Fibroblast of skin of scalp (primary cell): ENCODE measurements around the gene ARID3C.

Source experiments
- DNase-seq: peaks from one replicate; pipeline ENCODE4 v3.0.0-alpha.2; 2013

The ARID3C gene

DNA sequence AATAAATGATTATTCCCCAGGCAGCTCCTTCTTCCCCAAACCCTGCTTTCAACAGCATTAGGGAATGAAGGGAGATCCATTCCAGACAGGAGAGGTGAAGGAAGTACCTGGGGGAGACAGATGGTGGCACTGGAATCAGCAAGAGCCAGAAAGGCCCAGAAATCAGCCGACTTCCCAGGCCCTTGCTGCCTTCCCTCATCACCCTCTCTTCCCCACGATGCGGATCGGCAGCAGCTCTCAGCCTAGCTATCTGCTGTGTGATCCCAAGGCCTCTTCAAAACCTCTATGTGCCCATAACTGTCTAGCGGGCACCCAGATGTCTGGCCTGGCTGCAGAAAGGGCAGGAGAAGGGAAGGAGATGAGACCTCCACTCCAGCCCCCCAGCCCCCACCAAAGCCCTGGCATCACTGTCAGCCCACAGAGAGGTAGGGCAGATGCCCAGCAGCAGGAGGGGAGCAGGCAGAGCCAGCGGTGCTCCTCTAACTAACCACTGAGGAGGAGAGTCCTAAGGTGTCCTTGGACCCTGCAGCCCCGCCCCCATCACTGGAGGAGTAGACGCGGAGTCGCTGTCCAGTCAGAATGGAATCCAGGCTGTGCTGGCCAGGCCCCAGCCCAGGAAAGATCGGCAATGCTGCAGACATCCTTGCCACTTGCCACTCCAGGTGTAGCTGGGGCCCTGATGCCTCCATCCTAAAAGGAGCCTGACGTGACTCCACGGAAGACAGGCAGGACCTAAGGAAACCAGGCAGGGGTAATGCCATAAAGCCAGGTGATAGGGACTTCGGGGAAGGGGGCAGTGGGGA lies 52.1 kb downstream of the ARID3C start:
- no peak for DNase-seq

DNA sequence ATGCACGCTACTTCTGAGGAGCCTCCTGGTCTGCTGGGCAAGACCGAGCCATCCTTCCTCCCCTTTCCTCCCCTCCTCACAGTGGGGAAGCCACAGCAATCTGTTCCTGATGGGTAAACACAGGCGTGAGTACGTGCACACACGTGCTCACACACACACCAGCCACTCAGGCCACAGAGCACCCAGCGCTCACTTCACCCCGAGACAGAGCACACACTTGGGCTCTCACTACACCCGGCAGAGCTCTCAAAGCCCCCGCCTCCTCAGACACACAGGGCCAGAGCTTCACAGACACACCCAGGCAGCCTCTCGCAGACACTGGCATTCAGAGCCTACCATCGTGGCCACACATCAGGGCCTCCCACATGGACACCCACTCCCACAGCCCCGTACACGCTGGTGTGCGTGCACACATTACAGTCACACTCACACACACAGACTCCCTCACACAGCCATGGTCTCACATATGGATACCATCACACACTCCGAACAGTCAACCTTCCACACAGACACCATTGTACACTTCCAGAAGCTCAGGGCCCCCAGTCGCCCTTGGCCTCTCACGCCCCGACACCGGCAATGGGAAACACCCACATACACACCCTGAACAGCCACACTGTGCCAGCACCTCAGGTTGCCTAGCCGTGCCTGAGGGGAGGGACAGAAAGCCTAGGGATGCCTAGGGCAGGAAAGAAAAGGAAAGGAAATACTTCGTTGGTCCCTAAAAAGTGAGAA lies 52.8 kb downstream of the ARID3C start:
- no peak for DNase-seq

DNA sequence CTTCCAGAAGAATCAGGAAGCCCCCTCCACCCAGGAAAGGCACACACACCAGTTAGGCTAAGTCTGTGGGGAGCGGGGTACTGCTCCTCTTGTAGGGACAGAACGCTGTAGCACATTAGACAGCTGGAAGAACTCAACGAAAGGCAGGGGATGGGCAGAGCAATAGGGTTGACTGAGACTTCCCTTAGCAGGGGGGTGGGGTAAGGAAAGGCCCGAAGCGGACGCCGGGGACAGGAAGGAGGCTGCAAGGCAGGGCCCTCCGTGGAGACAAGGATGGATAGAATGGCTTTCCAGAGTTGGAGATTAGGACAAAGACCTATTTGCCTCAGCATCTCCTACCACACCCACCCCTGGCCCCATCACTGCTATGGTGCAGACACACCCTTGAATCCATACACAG lies 53.6 kb downstream of the ARID3C start:
- no peak for DNase-seq

DNA sequence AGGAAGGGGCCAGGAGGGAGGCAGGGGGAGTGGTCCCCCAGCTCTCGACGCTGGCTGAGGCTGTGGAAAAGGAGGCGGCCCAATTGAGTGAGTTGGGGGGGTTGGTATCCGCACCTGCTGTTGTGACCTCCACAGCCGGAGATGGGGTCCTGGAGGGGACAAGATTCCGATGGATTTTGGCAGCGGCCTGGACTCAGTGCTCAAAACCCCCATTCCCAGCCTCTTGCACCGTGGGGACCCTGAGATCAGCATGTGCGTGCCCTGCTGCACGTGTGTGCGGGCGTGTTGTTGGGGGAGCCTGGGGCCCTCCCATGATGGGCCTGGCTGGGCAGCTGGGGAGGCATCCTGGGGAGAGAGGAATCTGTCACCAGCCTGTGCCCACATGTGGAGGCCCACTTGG lies 54.3 kb downstream of the ARID3C start:
- DNase-seq, result no peak

DNA sequence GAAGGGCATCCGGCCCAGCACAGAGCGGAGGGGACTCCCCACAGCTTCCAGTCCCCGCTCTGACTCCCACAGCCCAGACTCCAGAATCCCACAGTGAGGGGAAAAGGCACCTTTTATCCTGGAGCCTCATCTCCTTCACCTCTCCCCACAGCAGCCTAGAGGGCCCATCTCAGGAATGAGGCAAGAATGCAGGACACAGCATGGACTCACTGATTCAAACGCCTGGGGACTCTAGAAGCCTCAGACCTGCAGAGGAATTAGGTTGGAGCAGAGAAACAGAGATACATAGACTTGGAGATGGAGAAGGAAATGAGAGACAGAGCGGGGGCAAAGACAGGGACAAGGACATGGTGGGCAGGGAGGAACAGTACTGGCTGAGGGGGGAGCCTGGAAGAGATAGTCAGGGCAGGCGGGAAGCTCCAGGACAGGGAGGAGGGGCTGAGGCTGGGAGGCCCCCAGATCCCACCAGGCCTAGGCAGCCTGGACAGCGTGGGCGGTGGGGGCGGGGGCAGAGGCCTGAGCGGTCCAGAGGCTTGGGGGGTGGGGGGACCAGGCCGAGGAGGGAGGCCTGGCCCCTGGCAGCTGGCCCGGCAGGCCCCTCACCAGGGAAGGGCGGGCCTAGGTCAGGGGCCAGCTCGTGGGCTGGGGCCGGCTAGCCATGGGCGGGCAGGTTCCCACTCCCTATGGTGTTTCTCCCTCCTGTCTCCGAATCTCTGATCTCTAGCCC lies 55.1 kb downstream of the ARID3C start:
- DNase-seq, result no peak

DNA sequence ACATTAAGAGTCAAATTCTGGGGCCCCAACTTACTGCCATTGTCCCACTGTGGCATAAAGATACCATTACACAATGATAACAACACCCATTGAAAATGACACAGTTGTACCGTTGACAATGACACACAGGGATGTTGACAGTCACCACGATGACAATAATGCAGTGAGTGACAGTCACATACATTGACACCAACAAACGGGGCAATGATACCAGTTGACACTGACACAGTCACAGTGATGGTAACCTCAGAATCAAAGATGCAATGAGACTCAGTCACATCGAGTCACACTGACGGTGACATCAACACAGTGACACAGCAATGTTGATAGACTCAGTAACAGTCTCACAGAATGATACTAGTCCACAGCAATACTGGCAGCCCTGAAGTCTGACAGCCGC lies 56.2 kb downstream of the ARID3C start:
- no peak for DNase-seq

DNA sequence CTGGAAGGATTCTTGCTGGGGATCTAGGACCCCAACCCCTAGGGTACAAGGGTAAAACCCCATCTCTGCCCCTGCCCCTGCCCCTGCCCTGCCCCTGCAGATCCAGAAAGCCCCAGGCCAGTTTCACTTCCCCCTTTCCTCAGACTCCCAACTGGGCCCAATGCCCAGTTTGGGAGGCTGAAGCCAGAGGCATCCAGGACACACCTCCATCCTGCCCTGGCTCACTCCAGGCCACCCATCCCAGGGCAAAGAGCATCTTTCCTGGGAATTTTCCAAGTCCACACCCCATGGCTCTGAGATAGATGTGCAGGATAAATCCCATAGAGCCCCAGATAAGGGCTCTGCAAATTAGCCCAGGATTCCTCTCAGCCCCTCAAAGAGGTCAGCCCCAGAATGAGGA lies 56.8 kb downstream of the ARID3C start:
- no peak for DNase-seq

DNA sequence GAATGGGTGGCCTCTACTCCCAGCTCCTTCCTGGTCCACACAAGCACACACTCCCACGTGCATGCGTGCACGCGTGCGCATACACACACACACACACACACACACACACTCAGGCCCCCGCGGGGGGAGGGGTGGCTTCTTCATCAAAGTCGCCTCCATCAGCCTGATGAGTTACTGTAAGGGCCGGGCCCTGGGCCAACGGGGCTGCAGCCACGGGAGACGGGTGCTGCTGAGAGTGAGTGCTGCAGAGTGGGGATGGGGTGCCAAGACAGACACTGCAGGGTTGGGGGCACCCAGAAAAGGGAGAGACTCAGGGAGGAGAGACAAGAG lies 57.4 kb downstream of the ARID3C start:
- no peak for DNase-seq
